Stimulated activated CD4-positive, alpha-beta T cell treated with anti-CD3 and anti-CD28 coated beads, Interleukin-2, amount 100 ng/mL, for 48 hours (primary cell): ENCODE results near the gene BLACAT1.
"Not testable (repeated sequence)": the region's sequence is repeated elsewhere in the genome, so short reads cannot be mapped to it uniquely, and the experiment has no call there.

ENCODE experiments used
- DNase-seq, 2 donors: peaks; one replicate each; pipeline ENCODE4 v3.0.0-alpha.2; 2020

Gene BLACAT1

GRCh38 chr1:205483372-205483771, 27.5 kb upstream of the BLACAT1 start:
- DNase-seq = no peak

GRCh38 chr1:205482587-205482986, 26.7 kb upstream of the BLACAT1 start:
- not testable (repeated sequence) for DNase-seq

GRCh38 chr1:205481629-205482151, 25.8 kb upstream of the BLACAT1 start:
- no peak for DNase-seq

GRCh38 chr1:205481218-205481617, 25.4 kb upstream of the BLACAT1 start:
- no peak for DNase-seq

GRCh38 chr1:205480349-205480985, 24.6 kb upstream of the BLACAT1 start:
- DNase-seq = peak in 1 of 2 donors; percentile 46

GRCh38 chr1:205478985-205479384, 23.1 kb upstream of the BLACAT1 start:
- DNase-seq = not testable (repeated sequence)

GRCh38 chr1:205477759-205478247, 22.0 kb upstream of the BLACAT1 start:
- DNase-seq = no peak

- DNase-seq = no peak
These were observed 21.4 kb upstream of the BLACAT1 start for GRCh38 chr1:205477121-205477758.

- DNase-seq = no peak
These were observed 20.8 kb upstream of the BLACAT1 start for GRCh38 chr1:205476648-205477047.

- no peak for DNase-seq
These were observed 20.0 kb upstream of the BLACAT1 start for GRCh38 chr1:205475855-205476254.

GRCh38 chr1:205474571-205474970, 18.7 kb upstream of the BLACAT1 start:
- no peak for DNase-seq

- no peak for DNase-seq
These were observed 18.1 kb upstream of the BLACAT1 start for GRCh38 chr1:205473966-205474365.

GRCh38 chr1:205473475-205473874, 17.6 kb upstream of the BLACAT1 start:
- no peak for DNase-seq

GRCh38 chr1:205472737-205473441, 17.0 kb upstream of the BLACAT1 start:
- DNase-seq = no peak

- DNase-seq = no peak
These were observed 14.3 kb upstream of the BLACAT1 start for GRCh38 chr1:205470131-205470530.

GRCh38 chr1:205466595-205467220, 10.9 kb upstream of the BLACAT1 start:
- DNase-seq = no peak

- DNase-seq = no peak
These were observed 9.5 kb upstream of the BLACAT1 start for GRCh38 chr1:205465392-205465791.

- no peak for DNase-seq
These were observed 3.1 kb upstream of the BLACAT1 start for GRCh38 chr1:205458777-205459566.

- DNase-seq = no peak
These were observed 1.3 kb upstream of the BLACAT1 start for GRCh38 chr1:205456868-205457745.

GRCh38 chr1:205456383-205456867, 580 bp upstream of the BLACAT1 start:
- no peak for DNase-seq

- no peak for DNase-seq
These were observed 926 bp downstream of the BLACAT1 start for GRCh38 chr1:205454903-205455335.
